Measurements from ENCODE around the gene MRNIP.

The MRNIP gene

GRCh38 chr5:179820127-179820482 lies 38.5 kb downstream of the MRNIP start:
- DNase-seq, result no peak

GRCh38 chr5:179819296-179820126 lies 39.1 kb downstream of the MRNIP start:
- DNase-seq, result peak; percentile 36

DNA sequence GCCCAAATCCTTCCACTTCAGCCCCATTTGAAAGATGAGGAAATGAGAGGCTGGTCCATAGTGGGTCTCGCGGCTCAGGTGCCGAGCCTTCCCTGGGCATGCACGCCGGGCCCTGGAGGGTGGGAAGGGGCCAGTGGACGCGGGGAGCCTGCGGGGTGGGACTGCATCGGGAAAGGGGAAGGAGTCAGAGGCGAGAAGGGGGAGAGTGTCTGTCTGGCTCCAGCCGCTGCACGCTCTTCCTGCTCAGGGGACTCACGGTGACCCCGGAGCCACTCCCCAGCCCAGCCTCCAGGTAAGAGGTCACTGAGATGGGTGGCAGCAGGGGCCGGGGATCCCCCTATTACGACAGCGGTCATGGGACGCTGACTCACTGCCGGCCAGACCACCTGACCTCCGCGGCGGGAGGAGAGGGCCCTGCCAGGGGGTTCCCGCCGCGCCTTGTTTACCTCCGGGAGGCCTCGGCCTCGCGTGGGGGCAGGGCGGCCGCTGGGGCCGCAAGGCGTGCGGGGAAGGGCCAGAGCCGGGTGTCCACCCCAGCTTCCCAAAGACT lies 39.8 kb downstream of the MRNIP start:
- DNase-seq, result peak; percentile 89

GRCh38 chr5:179817890-179818745 lies 40.5 kb downstream of the MRNIP start:
- no peak for DNase-seq

- DNase-seq, result no peak
Observed at GRCh38 chr5:179817470-179817840, 41.2 kb downstream of the MRNIP start.

DNA sequence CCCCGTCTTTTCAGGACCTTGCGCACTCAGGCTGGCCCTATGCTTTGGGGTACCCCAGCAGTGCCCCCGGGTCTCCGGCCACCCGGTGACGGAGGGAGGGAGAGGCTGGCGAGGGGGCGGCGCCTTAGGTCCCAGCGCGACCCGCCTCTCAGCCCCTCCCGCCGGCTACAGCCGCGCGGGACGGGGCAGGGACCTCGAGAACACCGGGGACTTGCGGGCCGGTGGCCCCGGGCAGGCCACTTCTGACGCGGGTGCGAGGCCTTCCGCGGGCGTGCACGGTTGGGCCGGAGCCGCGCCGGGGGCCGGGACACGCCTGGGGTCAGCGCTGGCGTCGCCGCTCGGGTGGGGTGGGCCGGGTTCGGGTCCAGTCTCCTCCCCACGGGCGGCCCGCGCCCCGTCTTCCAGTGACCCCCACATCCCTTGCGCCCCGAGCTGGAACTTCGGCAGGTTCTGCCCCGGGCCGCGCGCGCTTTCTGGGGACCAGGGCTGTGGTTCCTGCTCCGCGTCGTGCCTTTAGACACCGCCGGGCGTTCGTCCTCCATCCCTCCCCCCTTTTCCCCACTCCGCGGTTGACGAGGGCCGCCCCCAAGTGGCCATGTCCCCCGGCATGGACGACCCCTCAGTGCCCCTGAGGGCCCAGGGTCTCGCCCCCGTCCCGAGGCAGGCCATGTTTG lies 41.7 kb downstream of the MRNIP start:
- DNase-seq, result no peak

DNA sequence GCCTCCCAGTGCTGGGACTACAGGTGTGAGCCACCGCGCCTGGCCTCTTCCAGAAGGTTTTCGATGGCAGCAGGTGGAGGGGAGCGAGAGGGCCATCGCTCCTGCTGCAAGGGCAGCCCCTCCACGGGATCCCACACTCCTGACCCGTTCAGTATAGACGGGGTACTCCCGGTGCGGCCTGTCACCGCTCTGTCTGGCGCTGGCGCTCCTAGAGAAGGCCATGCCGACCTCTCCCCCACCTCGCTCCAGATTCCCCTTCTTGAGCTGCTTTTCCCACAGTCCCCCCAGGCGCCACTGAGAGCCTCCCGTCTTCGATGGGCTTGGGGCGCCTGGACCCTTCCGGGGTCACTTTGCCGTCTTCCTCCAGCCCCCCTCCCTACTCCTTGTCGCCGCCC lies 42.2 kb downstream of the MRNIP start:
- no peak for DNase-seq

- DNase-seq, result no peak
Observed at GRCh38 chr5:179815491-179816249, 42.9 kb downstream of the MRNIP start.

GRCh38 chr5:179814090-179814489 lies 44.5 kb downstream of the MRNIP start:
- DNase-seq, result no peak

DNA sequence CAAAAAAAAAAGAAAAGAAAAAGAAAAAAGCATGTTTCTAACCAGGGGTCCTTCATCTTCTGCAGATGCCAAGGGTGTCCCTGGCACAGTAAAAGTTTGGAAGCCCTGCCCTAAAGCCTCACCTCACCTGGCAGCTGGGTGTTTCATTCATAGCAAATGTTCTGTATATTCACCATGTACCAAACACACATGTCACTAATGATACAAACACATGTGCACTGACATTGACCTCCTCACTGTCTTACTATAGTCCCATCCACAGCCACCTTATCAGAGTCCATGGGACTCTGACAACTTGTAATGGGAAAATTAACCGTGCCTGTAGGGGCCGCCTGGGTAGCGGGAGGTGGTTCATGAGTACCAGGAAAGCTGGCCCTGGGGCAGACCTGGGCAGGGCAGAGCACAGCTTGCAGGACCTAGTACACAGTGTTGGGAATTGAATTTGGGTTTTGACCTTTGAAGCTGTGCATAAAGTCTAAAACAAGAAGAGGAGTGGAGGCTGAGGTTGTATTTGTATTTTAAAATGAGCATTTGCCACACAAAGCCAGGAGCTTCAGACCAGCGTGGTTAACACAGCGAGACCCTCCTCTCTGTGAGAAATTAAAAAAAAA lies 45.5 kb downstream of the MRNIP start:
- DNase-seq, result no peak

GRCh38 chr5:179812135-179812825 lies 46.3 kb downstream of the MRNIP start:
- no peak for DNase-seq

DNA sequence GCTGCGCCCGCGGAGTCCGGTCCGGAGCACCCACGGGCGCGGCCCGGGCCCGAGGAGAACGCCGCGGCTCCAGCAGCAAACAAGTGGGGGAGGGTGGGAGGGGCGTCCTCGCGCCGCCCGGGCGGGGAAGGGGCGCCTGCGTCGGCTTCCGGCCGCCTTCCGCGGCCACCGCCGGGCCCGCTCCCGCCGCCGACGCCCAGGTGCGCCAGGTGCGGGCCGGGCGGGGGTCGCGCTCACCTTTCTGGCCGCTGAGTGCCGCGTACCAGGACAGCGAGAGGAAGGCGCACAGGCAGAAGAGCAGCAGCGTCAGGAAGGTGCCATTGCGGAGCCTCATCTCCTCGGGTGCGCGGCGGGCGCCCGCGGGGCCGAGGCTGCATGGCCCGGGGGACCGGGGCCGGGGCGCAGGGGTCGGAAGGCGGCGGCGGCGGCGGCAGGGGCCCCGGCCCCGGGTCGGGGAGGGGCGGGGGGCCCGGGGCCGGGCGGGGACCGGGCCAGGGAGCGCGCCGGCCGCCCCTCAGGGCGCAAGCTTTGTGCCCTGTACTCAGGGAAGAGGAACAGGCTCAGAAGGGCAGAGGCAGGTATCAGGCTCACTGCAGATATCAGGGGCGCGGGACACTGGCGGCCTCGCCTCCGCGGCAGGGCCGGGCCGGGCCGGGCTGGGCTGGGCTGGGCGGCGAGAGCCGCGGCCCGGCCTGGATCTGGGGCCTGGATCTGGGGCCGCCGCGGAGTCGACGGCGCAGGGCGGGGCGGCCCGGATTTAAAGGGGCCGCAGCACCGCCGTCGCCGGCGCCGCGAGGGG lies 52.2 kb downstream of the MRNIP start, which contains the start of gene MGAT4B:
TSS of gene MGAT4B (minus strand) at position 617 of the 799 bp plus-strand sequence. CDS start at position 334, 283 bp downstream.
- DNase-seq, result peak; percentile 50

DNA sequence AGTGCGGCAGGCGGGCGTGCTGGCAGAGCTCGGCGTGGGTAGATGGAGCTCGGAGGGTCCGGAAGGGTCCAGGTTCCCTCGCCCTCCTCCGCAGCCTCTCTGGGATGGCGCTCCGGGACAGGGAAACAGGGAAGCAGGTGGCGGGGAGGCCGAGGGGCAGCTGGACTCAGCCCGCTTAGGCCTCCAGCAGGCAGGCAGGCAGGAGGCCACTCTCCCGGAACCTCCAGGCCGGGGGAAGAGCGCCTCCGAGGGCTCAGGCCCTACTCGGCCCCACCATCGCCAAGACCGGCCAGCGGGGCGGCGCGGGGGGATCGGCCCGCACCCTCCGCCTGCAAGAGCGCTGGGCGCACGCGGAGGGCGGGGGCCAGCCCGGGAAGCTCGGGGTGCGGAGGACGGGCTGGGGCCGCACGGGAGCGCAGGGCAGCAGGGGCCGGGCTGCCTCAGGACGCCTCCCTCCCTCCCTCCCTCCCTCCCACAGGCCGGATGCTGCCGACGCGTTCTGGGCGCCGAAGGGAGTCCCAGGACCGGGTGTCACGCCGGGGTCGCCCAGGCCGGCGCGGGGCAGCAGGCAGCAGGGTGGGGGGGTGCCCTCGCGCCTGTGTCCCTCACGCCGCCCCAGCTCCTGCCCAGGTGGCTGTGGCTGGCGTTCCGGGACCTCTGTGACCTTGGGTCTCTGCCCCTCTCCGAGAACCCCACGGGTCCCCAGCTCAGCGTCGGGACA lies 52.9 kb downstream of the MRNIP start:
- no peak for DNase-seq

DNA sequence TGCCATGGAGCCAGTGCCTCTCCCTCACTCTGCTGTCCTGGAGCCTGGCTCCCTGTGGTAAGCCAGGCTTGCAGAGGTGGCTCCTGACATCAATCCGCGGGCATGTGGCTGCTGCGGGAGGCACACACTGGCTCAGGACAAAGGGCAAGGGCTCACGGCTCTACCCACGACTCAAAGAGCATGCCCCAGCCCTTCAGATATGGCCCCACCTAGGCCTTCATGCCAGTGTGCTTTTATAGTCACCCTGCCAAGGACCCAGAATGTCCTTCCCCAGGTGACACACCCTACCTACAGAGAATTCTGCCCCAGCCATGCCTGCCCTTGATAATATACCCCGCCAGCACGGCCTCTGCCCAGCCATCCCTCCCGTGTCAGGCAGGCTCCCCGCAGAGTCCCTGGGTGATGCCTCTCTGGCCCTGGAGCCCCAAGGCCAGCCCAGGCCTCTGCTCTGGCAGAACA lies 53.5 kb downstream of the MRNIP start:
- DNase-seq, result no peak

DNA sequence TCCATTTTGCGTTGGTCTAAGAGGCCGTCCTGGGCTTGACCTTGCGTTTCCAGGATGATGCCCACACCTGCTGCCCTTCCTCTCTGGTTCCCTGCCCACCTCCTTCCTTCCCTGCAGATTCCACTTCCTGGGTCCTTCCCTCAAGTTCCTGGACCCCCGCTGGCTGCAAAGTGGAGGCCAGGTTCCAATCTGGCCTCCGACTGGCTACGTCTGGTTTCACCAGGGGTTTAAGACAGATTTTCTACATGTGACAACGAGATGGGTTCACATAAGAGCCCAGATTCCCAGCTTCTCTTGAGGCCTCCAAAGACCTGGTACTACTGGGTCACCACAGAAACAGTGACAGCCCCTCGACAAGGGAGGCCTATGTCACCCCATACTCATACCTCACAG lies 54.1 kb downstream of the MRNIP start:
- no peak for DNase-seq

- DNase-seq, result no peak
Observed at GRCh38 chr5:179803651-179804554, 54.7 kb downstream of the MRNIP start.

DNA sequence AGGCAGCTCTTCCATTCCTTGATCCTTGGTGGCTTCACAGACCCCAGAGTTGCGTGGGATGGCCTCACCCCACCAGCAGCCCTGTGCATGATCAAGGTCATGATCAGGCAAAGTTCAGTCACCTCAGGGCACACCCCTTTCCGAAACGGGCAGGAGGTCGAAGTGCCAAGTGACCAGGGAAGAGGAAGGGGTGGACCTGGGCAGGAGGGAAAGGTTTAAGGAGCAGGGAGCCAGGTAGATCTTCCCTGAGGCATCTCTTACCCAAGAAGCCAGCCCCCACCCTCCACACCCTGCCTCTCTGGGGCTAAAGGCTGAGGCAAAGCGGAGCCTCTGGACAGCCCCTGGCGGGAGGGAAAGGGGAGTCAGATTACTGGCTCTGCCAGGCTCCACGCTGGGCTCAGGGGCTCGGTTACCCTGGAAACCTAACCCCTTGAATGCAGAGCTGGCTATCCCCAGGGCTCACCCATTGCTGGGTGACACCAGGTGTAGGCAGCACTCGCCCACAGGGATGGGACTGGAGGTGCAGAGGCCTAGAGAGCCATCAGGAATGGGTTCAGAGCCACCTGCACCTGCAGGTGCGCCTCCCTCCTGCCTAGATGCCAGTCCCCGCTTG lies 55.6 kb downstream of the MRNIP start:
- DNase-seq, result no peak
